GM23248 (cell line): ENCODE results near the gene CFTR.

Source experiments
- EZH2 ChIP-seq: fragments of 200-600 bp; sonication (generic); IDR thresholded peaks from 2 replicates; pipeline ENCODE4 v1.6.1; 2018; ENCODE audit warnings: antibody characterized with exemption, mild to moderate bottlenecking; ENCODE audit not compliant: insufficient read depth, poor library complexity, severe bottlenecking
- EZH2phosphoT487 ChIP-seq: fragments of 200-600 bp; sonication (generic); IDR thresholded peaks from 2 replicates; pipeline ENCODE4 v1.6.1; 2018; ENCODE audit warnings: antibody characterized with exemption, moderate library complexity, mild to moderate bottlenecking, low read depth; ENCODE audit not compliant: insufficient read depth

DNA sequence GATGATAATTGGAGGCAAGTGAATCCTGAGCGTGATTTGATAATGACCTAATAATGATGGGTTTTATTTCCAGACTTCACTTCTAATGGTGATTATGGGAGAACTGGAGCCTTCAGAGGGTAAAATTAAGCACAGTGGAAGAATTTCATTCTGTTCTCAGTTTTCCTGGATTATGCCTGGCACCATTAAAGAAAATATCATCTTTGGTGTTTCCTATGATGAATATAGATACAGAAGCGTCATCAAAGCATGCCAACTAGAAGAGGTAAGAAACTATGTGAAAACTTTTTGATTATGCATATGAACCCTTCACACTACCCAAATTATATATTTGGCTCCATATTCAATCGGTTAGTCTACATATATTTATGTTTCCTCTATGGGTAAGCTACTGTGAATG, 79.6 kb downstream of the CFTR start:
- TF ChIP-seq EZH2 (no peak), EZH2phosphoT487 (no peak)
